HG03469 (cell line): ENCODE results near the gene DOK5.
"Not testable (repeated sequence)": the region's sequence is repeated elsewhere in the genome, so short reads cannot be mapped to it uniquely, and the experiment has no call there.

Source experiments
- ATAC-seq: cut with Tn5 transposase; IDR thresholded peaks from one replicate; pipeline ENCODE4 v1.9.1; 2021; ENCODE audit warnings: mild to moderate bottlenecking, moderate library complexity, moderate number of reproducible peaks; ENCODE audit not compliant: unreplicated experiment

The DOK5 gene

DNA sequence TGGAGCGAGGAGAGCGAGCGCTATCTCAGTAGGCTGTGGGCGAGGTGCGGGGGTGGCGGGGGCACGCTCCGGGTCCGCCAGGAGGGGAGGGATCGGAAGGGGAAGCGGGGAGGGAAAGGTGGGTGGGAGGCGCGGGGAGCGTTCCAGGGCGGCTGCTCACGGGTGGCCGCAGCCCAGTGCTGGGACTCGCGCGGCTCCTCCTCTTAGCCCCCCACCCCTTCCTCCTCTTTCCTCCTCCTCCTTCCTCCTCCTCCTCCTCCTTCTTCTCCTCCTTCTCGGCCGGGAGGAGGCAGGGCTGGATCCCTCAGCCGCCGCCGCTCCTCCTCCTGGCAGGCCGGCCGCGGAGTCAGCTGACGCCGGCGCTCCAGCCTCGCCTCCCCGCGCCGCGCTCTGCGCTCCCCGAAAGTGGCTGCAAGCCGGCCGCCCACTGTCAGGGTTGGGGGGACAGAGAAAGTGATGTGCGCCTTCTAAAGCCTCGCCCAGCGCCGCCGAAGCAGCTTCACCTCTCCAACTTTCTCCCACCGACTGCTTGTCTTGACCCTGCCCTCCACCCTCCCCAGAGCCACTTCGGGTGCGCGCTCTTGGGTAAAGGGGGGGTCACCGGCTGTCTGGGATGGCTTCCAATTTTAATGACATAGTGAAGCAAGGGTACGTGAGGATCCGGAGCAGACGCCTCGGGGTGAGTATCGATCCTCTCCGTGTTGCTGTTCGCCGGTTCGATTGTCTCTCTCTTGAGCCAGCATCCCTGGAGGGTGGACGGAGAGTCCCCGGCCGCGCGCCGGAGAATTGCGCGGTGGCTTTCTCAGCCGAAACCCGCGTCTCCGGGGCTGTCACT, at the start of gene DOK5:
TSS of gene DOK5 (plus strand) at position 260 of the 835 bp plus-strand sequence. CDS start at position 614, 354 bp downstream.
- no peak for ATAC-seq

DNA sequence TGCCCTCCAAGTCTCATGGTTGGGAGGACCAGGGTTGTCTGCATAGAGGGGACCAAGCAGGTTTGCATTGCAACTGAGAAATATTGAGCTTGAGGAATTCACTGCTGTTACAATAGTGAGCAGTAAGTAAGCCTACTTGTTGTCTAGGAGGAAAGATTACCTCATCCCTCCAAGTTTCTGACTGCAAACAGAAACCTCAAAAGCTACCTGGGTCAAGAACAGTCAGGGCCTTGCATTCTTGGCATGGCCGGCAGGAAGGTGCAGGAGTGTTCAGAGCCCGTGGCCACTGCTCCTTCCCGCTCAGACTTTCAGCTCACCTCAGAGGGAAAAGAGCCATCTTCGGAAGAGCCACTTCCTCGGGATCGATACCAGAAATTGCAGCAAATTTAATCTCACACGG, 46.0 kb upstream of the DOK5 start:
- ATAC-seq, result no peak

DNA sequence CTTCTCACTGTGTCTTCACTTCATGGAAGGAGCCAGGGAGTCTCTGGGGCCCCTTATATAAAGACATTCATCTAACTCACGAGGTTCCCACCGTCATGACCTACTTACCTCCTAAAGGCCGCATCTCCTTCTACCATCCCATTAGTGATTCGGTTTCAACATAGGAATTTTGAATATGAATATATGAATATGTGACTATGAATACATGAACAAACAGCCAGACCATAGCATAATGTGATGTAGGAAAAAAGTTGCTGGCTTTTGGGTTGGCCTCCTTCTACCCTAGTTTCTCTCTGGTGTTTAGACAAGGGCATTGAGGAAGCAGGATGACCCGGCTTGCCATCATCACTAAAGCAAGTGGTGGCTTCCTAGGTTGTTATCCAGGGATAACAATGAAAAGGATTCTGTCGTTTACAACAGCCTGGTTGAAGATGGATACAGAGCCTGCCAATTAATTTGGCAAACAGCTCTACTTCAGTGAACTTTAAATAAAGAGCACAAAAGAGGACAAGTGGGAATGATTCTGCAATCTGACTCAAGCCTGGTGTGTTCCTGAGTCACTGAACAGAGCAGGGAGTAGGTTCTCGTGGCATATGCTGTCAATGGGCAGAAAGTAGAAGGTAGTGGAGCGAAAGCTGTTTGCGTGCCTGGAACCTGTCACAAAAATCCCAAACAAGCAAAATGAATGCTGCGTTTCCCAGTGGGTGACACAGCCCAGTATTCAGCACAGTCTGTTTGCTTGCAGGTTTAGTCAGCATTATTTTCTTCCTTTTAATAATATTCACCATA, 44.0 kb upstream of the DOK5 start:
- no peak for ATAC-seq

DNA sequence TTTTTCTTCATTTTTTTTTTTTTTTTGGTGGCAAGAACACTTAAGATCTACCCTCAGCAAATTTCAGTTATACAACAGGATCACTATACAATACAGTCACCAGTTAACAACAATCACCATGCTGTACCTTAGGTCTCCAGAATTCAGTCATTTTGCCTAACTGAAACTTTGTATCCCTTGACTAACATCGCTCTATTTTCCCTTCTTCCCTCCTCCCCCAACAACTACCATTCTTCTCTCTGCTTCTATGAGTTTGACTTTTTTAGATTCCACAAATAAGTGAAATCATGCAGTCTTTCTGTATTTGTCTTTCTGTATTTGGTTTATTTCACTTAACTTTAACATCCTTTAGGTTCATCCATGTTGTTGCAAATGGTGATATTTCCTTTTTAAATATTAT, 42.4 kb upstream of the DOK5 start:
- no peak for ATAC-seq

DNA sequence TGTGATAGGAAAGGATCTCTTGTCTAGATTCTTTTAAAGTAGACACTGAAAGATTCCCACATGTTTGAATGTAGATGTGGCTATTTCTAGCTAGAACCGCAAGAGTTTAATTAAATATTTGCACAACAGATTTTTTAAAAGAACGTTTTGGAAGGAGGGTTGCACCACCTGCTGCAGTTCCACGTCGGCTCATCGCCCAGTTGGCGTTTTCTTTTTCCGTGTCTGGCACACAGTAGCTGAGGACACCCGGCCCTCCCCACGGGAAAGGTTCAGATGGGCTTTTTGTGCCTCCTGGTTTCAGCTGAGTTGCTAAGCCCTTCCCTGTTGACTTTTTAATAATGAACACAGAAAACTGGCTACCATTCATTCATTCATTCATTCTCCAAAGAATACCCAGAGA, 41.8 kb upstream of the DOK5 start:
- no peak for ATAC-seq

DNA sequence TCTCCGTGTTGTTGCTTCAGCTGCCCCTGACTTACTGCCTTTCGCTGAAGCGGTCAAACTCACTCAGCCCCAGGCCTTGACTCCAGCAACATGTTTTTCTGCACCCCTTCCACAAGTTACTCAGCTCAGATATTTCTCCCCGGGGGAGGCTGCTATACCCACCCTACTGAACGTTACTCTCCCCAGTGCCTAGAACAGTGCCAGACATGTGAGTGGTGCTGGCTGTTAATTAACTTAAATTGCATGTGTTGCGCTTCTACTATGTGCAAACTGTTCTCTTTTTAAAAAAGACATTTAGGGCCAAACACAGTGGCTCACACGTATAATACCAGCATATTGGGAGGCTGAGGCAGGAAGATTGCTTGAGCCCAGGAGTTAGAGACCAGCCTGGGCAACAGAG, 41.2 kb upstream of the DOK5 start:
- no peak for ATAC-seq

DNA sequence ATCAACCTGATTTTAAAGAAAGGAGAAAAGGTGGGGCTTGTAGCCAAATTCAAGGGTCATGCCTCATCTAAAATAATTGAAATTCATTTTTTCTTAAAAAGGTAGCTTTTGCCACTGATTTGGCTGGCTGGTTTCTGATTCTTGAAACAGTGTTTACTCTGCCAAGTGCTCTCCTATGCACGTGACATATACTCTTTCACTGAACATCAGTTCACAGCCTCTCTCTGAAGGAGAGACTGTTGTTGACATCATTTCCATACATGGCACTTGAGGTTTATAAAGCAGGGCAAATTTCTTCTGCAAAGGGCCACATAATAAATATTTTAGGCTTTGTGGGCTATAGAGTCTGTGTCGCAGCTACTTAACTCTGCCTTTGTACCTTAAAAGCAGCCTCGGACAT, 40.4 kb upstream of the DOK5 start:
- no peak for ATAC-seq

DNA sequence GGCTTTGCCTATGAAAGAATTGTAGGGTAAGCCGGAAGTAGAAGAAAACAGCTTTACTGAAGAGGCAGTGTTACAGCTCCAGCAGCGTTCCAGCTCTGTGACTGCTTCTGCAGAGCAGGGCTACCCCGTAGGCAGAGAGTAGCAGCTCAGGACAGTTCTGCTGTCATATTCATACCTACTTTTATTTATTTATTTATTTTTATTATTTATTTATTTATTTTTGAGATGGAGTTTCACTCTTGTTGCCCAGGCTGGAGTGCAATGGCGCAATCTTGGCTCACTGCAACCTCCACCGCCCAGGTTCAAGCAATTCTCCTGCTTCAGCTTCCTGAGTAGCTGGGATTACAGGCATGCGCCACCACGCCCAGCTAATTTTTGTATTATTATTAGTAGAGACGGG, 39.0 kb upstream of the DOK5 start:
- ATAC-seq, result not testable (repeated sequence)

DNA sequence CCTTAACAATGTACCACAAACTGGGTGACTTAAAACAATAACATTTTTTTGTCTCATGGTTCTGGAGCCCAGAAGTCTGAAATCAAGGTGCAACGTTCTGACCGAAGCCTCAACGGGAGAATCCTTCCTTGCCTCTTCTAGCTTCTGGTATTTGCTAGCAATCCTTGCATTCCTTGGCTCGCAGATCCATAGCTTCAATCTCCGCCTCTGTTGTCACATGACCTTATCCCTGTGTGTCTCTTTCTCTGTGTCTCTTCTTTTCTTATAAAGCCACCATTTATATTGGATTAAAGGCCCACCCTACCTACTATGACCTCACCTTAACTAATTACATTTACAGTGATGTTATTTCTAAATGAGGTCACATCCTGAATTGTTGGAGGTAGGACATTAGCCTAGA, 37.2 kb upstream of the DOK5 start:
- ATAC-seq, result no peak

DNA sequence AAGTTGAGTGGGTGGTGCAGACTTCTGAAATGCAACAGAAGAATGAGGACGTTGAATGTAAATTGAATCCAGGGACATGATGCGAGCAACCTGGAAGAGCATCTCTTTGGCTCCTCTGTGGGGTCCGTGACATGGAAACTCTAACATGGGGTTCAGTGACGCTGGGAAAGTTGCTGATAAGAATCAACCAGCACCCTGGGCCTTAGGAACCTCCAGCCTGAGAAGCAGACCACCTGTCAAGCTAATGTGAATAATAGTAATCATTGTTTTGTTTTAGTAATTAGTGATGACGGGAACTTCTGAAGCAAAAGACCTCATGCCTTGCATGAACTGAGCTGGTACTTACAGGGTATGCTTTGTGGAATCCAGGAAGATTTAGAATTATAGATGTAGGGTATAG, 25.2 kb upstream of the DOK5 start:
- ATAC-seq, result no peak

DNA sequence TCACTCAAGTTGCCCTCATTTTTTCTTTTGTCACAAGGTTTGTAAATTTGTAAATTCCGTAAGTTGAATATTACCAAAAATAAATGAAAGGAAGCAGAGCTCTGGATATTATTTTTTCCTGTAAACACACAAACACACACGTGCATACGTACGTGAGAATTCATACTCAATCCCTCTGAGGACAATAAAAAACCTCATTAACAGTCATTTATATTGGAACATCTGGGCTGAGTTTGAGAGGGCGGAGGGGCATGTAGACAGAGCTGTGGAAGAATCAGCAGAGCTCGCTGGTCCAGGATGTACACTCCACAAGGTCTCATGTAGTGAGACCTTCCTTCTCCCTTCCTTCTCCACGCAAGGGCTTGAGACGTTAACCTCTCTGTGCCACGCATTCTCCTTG, 24.2 kb upstream of the DOK5 start:
- no peak for ATAC-seq

DNA sequence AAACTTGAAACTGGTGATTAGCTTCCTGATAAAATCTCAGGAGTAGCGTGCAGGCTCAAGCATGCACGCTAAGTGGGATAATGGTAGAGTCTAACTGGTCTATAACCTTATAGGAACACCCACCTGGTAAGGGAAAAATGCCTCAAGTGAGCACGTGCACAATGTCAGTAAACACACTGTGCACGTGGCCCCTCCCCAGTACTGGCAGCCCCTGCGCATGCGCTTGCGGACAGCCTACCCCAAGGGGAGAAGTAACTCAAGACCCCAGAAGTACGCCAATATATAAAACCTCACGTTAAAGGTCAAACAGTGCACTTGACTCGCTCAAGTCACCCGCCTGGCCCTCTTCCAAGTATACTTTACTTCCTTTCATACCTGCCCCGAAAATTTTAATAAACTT, 23.1 kb upstream of the DOK5 start:
- ATAC-seq, result no peak

DNA sequence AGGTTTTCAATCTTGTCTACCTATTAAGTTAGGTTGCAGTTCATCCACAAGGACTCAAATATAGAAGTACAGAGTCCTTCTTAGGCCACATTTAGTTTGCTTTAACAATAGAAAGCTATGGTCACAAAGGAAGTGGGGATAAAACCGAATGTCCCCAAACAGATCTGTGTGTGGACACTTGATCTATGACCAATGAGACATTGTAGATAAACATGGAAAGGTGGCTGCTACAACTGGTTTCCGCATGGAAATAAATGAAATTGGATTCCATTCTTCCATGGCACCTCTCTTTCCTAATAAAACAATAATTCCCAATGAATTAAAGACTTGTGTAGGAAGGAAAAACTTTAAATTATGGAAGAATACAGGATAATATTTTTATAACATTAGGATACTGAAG, 20.4 kb upstream of the DOK5 start:
- no peak for ATAC-seq

DNA sequence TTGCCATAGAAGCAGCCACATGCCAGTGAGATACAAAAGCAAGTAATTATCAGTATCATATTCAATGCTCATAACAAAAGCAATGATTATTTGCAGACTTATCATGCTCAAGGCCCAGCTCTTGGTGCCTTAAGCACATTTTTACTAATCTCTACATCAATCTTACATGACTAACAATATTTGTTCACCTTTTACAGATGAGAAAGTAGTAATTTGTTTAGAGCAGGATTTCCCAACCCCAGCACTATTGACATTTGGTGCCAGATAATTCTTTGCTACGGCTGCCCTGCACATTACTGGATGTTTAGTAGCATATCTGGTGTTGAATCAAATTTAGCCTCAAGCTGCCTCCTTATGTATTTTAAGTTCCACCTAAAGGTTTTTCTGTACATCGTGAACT, 19.0 kb upstream of the DOK5 start:
- ATAC-seq, result no peak

DNA sequence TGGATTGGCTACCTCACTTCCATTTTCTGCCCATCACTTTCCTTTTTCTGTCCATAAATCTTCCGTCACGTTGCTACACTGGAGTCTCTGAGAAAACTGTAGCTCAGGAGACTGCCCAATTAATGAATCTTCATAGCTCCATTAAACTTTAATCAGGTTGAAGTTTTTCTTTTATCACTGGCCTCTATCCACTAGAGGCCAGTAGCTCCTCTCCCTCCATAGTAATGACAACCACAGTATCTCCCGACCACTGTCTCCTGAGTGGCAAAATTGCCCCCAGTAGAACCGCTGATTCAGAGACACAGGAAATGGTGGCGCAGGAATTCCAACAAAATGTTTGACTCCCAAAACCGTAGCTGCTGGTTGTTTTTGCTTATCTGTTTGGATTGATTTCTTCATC, 18.4 kb upstream of the DOK5 start:
- ATAC-seq, result no peak

DNA sequence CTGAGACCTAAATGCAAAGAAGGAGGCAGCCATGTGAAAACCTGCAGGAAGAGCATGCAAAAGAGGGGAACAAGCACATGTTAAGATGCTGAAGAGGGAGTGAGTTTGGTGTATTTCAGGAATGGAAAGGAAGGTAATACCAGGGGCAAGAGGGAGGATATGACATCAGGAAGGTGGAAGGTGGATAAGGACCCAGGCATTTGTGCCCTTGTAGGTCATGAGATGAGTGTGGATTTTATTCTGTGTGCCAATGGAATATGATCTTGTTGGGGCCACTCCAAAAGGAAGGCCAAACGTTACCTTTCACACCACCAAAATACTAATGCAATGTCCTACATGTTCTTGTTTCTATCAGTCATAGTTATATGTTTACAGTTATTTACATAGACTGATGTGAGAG, 17.2 kb upstream of the DOK5 start:
- ATAC-seq, result no peak

DNA sequence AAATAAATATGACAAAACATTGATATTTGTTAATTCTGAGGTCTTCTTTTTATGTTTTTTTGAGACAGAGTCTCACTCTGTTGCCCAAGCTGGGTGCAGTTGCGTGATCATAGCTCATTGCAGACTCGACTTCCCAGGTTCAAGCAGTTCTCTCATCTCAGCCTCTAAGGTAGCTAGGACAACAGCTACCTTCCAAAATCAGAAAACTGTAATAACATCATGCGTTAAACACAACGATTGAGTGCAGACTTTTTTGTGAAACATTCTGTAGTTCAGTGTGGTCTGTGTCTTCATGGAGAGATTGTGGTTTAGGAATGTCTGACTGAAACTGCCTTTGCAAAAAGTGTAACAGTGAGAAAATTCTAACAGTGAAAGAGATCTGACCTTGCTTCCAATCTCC, 16.1 kb upstream of the DOK5 start:
- no peak for ATAC-seq

DNA sequence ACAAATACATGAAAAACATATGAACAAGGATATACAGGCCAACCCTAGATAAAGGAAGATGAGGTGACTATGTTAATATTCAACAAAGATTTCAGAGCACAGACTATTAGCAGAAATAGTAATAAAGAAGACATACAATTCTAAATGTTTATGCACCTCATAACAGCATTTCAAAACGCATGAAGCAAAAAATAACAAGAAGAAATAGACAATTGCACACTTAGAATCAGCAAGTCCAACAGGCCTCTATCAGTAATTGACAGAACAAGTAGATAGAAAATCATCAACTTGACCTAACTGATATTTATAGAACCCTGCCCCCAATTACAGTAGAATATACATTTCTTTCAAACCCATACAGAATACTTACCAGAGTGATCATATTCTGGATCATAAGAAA, 11.4 kb upstream of the DOK5 start:
- no peak for ATAC-seq

DNA sequence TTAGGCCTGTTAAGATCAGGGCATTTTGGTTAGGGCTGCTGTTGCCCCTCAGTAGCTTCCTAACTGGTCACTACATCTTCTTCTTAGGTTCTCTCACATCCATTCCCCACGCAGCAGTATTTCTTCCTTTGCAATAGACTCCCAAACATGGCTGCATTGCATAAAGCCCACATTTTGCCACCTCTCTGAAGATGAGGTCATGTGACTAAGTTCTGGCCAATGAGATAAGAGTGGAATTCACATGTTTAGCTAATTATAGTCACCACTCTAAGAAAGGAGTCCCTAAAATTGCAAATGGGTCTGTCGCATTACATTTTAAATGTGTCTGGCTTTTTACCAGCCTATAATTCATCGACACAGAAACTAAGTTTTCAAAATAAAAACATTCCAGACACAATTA, 9.3 kb upstream of the DOK5 start:
- ATAC-seq, result no peak

DNA sequence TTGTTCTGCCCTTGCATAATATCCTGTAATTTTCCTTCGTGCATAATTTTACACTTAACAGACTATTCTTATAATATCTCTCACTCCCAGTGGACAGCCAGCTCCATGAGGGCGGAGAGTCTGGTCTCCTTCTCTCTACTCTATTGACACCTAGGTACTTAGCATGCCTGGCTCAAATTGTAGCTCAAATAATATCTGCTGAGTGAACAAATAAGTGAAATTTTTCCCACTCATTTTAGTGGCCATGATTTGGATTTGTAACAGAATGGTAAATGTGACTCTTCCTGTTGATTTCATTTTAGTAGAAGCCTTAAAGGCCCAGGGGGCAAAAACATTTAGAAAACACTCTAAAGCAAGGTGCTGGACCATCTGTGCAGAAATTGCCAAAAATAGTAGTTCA, 7.8 kb upstream of the DOK5 start:
- no peak for ATAC-seq

DNA sequence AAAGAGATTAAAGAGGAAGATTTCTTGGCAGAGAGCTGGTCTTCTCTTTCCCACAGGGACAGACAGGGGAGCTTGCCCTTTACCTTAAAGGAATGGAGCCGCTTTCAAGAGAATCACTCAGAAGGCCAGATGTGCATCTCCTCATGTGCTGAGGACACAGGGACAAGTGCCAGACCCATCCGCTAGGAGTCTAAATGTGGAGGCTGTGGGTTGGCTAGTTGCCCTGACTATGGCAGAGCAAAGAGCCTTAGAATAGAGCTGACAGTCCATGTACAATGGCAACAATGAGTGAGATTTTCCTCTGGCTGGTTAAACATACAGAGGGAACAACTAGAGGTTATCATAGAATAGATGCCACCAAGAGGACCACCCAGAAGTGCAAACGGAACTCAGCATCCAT, 7.3 kb upstream of the DOK5 start:
- ATAC-seq, result no peak

DNA sequence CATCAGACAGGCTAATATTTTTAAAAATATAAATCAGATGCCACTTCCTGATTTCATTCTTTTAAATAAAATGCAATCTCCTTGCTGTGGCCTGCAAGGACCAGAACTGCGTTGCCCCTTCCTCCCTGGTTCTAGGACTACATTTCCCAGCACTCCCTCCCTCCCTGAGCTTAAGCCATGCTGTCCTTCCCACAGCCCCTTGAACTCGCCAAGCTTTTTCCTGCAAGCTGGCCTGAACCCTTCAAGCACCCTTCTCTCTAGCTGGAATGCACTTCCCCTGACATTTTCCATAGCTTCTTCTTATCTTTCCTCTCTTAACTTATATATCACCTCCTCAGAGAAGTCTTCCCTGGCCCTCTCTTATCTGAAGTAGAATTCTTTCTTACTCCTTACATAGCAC, 6.1 kb upstream of the DOK5 start:
- no peak for ATAC-seq
